SKM-1 treated with dmso at 0.1 percent for 144 hours (cell line): ENCODE results near the gene YWHAQ.

ENCODE experiments used
- DNase-seq: peaks from one replicate; lab custom pipeline; 2025; ENCODE audit not compliant: unreplicated experiment; lab: John Stamatoyannopoulos, UW

The YWHAQ gene

GRCh38 chr2:9655441-9656269, 24.9 kb upstream of the YWHAQ start:
- DNase-seq = no peak

DNA sequence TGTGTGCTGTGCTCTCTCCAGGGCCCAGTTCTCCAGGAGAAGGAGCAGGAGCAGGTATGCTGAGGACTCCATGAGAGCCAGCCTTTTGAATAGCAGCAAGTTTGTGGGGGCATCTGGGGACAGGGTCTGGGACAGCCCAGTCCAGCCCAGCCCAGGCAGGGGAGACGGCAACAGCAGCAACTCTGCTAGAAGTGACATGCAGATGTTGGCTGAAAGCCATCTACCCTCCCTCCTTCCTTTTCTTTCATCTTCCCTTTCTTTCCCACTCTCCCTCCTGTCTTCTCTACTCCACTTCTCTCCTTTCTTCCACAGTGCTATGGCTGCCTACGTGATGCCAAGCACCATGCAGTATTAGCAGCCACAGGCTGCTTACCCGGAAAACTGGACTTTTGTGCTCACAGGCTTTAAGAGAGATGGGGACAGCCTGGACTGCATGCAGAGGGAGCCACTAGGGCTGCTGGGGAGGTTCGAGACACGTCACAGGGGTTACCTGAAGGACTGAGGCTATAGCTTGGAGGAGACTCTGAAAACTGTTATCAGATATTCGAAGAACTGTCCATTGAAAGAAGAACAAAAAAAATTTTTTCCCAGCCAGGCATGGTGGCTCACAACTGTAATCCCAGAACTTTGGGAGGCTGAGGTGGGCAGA, 23.8 kb upstream of the YWHAQ start:
- no peak for DNase-seq

DNA sequence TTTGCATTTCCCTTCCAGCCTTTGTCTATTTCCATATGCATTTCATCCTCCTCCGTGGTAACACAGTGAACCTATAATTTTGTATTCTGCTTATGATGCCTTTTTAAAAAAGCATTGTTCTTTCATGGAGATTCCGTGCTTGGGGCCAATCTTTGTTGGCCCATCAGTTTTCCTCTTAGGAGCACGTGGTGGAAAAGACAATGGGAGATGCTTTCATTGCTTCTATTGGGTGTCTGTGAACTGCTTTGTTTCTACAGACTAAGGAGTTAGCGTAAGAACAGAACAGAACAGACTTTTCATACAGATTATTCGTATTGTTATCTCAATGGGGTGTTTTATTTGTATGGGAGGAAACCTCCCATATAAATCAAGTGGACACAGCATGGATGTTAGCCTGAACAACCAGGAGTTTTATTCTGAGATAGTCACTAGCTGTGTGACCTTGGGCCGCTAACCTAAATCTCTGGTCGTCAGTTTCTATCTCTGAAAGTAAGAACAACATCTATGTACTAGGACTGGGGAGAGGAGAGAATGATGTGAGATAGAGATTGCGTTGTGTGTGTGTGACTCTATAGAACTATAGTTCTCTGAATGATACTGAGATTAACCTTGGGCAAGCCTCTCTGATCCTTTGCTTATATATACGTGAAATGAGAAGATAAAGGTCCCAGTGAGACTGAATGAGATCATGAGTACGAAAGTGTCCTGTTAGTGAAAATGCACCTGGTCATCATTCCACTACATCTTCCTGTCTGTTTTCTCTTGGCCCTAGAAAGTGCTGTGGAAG, 22.9 kb upstream of the YWHAQ start:
- no peak for DNase-seq

- DNase-seq = no peak
Observed at GRCh38 chr2:9652898-9653479, 22.2 kb upstream of the YWHAQ start.

DNA sequence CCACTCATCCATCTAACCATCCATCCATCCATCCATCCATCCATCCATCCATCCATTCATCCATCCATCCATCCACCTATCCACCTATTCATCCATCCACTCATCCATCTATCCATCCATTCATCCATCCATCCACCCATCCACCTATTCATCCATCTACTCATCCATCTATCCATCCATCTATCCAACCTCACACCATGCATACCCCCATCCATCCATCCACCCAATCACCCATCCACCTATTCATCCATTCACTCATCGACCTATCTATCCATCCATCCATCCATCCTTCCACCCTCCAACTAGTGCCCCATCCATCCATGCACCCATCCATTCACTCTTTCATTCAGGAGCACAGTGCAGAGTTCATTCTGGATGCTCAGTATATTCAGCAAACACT, 21.5 kb upstream of the YWHAQ start:
- DNase-seq = no peak

GRCh38 chr2:9650119-9650821, 19.5 kb upstream of the YWHAQ start:
- no peak for DNase-seq

DNA sequence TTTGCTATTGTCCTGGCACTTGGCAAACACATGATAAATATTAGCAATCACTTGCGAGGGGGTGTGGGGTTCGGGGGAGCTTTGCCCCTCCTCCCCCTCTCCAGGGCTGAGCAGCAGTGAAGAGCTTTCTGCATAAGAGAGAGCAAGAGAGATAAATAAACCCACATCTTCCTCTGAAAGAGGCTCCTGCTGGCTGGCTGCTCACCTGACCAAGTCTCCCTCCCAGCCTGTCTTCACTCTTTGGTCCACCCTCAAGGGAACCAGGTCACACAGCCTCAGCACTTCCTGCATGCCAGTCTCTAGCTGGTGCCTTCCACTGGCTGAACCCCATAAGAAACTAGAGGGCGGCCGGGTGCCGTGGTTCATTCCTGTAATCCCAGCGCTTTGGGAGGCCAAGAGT, 18.5 kb upstream of the YWHAQ start:
- no peak for DNase-seq

- no peak for DNase-seq
Observed at GRCh38 chr2:9648821-9649220, 18.0 kb upstream of the YWHAQ start.

DNA sequence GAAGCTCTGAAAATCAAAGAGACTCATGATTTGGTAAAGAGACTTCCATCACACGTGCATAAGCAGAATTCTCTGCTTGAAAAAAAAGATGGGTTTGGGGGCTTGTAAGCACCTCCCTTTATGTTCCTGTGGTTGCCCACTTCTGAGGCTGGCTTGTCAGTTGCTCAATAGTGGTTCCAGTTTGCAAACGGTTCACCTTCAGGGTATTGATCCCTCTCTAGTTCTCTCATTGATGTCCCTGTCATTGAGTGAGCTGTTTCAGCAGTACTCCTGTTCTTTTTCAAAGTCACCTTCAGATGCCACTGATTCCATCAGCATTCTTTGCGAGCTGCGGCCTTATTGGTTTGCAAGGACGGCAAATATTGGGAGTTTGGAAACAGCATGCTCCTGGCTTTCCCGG, 17.1 kb upstream of the YWHAQ start:
- no peak for DNase-seq

- DNase-seq = no peak
Observed at GRCh38 chr2:9646196-9647030, 15.6 kb upstream of the YWHAQ start.

DNA sequence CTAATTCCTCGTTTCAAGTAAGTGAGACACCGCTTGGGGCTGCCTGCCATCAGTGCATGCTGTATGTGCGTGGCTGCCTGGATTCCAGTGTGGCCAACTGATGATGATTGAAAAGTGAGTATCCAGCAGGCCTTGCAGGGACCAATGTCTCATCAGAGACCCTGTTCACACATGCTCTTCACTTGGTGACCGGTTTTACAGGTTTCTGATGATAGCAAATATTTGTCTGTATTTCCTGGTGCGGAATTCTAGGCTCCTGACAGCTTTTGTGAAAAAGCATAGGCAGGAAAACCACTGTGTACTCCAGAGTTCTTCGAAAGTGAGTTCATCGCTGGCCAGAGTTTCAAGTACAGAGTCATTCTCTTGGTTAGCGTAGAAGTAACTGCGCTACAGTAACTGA, 13.8 kb upstream of the YWHAQ start:
- no peak for DNase-seq

- DNase-seq = no peak
Observed at GRCh38 chr2:9644021-9644420, 13.2 kb upstream of the YWHAQ start.

GRCh38 chr2:9641641-9642040, 10.8 kb upstream of the YWHAQ start:
- DNase-seq = no peak

DNA sequence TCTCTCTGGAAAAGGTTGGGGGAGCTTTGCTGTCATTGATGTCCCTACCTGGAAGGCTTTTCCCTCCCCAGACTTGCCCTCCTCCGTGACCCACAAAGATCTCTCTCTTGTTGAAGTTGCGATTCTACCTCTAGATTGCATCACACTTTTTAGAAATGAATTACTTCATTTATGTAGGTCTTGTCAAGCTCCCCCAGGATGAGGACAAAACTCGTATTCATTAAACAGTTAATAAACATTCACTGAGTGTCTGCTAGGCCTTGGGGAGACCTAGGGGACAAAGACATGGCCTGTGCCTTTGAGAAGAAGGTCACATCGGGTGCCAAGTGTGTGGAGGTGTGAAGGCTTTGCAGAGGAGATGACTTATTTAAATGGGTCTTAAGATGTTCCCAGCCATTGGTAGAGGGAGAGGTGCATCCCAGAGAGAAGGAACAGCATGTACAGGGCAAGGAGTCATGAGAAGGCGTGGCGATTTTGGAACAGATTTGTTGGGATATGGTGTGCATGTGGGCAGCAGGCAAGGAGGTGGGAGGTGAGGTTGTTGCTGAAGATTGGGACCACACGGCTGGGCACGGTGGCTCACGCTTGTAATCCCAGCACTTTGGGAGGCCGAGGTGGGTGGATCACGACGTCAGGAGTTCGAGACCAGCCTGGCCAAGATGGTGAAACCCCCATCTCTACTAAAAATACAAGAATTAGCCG, 9.8 kb upstream of the YWHAQ start:
- no peak for DNase-seq

GRCh38 chr2:9639740-9640343, 9.0 kb upstream of the YWHAQ start:
- DNase-seq = no peak

DNA sequence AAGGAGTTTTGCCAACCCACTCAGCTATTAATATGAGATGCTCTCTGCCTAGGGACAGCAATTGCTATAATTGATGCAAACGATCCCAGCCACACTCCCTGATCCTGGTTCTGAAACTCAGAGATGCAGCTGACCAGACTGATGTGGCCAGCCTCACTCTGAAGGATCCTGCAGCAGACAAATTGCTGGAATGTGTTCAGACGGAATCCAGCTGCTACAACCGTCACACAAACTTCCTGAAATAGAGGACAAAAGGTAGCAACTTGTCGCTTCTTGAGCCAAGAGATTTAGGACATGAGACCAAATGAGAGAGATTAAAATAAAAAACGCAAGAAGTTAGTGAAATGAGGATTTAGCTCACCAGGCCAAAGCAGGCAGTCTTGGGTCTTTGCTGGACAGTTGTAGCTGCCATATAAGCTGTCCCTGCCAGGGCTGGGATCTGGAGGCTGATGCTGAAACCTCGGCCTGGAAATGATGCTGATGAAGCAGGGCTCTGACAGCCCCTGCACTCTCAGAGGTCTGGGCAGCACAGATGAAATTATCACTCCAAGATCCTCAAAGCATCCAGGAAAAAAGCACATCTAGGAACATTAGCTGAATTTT, 8.3 kb upstream of the YWHAQ start:
- DNase-seq = no peak

DNA sequence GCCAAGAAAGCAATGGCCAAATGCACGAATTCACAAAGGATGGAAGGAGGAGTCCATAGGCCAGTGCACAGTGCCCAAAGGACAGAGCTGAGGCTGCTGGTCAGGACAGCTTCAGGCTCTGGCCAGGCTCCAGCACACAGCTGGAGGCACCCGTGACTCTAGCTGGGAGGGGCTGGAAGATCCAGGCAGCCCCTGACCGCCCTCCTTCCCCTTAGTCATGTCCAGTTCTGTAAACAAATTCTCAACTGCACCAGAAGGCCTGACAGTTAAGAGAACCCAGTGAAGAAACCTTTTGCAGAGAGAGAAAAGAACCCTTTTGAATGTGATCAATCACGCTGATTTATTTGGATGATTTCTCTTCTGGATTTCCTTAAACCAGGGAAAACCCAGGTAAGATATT, 7.7 kb upstream of the YWHAQ start:
- no peak for DNase-seq

GRCh38 chr2:9637330-9637729, 6.5 kb upstream of the YWHAQ start:
- DNase-seq = no peak

DNA sequence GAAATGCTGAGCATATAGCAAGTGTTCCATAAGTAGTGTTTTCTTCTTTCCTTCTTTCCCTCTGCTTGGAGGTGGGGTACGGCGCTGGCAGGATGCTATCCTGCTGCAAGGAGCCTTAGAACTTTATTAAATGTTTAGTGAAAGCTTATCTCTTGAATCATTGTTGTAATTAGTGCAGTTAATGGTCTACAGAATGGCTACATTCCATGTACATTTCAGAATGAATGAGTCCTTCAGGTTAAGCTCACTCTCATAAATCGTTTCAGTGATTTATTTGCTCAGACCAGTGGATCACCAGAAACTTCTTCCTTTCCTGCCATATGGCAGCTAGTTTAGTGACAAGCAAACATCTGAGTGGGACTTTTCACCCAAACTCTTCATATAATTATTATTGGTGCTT, 3.3 kb upstream of the YWHAQ start:
- DNase-seq = no peak
